Daoy (cell line): ENCODE results near the gene GINS1. TPM values are rescaled to one million over a fixed set of nuclear protein-coding genes. Genes with fewer than 3 reads are reported as not detected.
A peak's percentile ranks its signal among the peaks of the same experiment; 100 is the strongest.
"Not testable (repeated sequence)": the region's sequence is repeated elsewhere in the genome, so short reads cannot be mapped to it uniquely, and the experiment has no call there.

Experiments used
- DNase-seq: peaks from one replicate; pipeline ENCODE4 v3.0.0-alpha.2; 2015; ENCODE audit warnings: low read depth
- total RNA-seq: library from RNA; depleted of rRNA; stranded (reverse); fragments of >200 nt; shearing (Covaris generic); gene quantifications from 2 replicates; pipeline ENCODE4 v1.2.3, GENCODE V29; 2014

The GINS1 gene
- total RNA-seq, 1 experiment from 2014 or later, result 37.1 TPM

DNA sequence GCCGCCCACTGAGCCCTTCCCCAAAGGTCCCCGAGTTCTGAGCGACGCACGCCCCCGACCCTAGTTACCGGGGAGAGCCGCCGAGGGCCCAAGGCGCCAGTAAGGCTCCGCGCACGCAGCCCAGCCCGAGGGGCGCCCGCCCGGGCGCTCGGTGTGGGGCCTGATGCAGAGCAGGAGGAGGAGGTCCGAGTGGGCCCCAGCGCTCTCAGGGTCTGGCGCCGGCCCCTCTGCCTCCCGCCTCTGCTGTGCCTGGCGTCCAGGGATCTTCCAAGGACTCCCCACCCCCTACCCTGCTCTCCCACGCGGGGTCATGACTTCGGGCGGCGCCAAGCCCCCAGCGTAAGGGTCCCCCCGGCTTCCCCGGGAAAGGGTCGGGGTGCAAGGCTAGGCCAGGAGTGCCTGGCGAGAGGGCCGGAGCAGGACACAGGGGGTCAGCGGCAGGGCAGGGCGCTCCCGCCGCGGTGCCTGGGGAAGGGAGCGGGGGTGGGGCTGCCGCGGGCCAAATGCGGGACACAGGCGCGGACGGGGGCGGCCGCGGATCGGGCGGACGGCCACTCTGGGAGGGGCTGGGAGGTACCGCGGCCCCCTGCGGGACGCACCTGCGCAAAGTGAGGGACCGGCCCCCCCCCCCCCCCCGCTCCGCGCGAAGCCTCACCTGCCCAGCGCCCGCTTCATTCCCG is 17.5 kb upstream of the GINS1 start:
- peak; percentile 22 for DNase-seq

- DNase-seq, result peak; percentile 98
These were observed 16.6 kb upstream of the GINS1 start, which contains the start of gene ABHD12 for GRCh38 chr20:25390538-25391528. Gene ABHD12, minus strand, starts transcription at chr20:25390835. Its CDS starts 132 bp downstream, at chr20:25390703.

DNA sequence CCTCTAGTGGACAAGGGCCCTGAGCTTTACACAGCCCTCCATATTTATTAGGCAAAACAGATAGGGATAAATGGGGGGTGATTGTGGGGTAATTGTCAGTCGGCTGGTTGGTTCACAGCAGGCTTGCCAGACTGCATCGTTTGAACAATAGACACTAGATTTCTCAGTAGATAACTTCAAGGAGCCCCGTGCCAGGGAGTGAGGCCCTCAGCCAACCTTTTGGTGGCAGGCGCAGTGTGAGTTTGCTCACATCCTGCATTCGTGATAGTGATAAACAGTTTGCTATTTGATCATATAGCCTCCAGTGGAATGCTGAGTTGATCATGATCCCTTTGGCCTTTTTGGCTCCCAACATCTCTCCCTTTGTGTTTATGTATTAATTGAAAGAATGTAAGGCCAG is 13.2 kb upstream of the GINS1 start:
- DNase-seq, result no peak

GRCh38 chr20:25394996-25395395 is 12.5 kb upstream of the GINS1 start:
- DNase-seq, result no peak

- no peak for DNase-seq
These were observed 10.4 kb upstream of the GINS1 start for GRCh38 chr20:25397096-25397495.

DNA sequence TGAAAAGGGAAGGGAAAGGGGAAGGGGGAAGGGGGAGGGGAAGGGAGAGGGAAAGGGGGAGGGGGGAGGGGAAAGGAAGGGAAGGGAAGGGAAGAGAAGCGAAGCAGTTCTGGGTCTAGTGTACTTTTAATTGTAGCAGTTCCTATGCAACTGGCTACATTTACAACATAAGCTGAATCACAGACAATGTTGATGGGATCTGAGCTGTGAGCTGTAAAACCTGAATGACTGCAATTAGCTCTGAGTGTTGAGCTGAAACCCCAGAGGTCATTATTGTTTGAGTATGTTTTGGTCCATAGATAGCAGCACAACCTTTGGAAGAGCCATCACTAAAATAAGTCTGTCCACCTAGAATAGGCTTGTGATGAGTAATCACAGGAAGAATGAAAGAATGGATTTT is 9.7 kb upstream of the GINS1 start:
- no peak for DNase-seq

GRCh38 chr20:25398376-25399036 is 9.0 kb upstream of the GINS1 start:
- no peak for DNase-seq

DNA sequence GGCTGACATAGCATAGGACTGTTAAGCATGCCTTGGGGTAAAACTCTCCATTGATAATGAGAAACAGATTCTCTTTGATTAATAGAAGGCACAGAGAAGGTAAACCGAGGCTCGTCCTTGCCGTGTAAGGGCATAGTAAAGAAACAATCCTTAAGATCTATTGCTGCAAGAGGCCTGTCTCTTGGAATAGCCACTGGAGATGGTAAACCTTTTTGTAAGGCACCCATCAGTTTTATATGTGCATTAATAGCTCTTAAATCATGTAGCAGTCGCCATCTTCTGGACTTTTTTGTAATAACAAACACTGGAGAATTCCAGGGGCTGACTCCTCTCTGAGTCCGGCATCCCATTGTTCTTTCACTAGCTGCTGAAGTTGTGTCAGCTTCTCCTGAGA is 8.4 kb upstream of the GINS1 start:
- DNase-seq, result peak; percentile 44

DNA sequence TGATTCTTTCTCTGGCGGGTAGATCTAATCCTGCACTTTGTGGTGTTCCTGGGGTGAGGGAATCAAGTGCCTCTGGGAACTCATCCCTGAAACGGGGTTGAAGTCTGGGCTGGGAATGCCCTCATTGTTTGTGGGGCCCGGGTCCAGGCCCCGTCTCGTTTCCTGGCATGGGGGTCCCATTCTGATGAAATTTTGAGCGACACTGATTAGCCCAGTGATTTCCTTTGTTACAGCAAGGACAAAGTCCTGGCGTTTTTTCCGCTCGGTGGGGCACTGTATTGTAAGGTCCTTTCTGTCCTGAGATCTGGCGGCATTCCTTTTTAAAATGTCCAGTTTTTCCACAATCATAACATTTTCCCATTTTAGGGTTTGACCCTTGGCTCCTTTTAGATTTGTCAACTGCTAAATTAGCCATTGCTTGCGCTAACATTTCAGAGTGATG is 7.2 kb upstream of the GINS1 start:
- DNase-seq, result not testable (repeated sequence)

DNA sequence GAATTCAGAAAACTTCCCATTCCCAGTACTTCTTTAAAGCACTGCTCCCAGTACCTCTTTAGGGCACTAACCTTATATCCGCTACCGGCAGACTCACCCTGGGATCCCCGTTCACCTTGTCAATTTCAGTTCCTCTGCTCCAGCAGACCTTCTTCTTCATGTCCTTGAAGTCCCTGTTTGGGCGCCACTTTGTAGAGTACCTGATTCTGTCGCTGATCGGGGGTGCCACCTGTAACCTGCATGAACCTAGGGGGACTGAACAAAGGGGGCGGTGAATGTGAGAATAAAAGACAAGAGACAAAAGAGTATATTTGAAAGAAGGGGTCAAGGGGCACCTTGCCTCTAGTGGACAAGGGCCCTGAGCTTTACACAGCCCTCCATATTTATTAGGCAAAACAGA is 4.9 kb upstream of the GINS1 start:
- DNase-seq, result no peak

DNA sequence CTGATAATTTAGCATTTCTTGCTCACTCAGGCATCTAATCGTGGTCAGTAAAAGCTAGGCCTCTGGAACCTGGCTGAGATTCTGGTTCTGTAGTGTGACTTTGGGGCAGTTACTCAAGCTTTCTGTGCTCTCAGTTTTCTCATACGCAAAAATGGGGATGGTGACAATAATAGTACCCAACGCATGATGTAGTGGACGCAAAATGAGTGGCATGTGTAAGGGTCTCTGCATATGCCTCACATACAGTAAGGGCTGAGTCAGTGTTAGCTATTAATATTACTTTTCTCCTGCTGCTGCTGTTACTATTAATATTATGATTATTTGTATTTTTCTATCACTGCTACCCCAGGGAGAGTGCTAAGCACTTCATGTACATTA is 686 bp downstream of the GINS1 start:
- no peak for DNase-seq

GRCh38 chr20:25408890-25409289 is 1.4 kb downstream of the GINS1 start:
- DNase-seq, result no peak

DNA sequence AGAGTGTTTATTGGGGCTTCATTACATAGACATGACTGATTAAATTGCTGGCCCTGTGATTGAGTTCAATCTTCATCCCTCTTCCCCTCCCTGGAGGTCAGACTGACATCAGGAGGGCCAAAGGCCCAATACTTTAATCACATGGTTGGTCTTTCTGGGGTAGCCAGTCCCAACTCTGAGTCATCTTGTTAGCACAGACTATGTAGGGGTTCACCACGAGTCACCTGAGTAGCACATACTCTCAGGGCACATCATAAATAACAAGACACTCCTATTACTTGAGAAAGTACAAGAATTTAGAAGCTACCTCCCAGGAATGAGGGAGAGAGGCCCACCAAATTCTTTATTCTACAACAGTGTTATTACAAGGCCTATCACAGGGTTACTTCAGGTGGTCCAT is 11.3 kb downstream of the GINS1 start:
- DNase-seq, result no peak

- no peak for DNase-seq
These were observed 13.6 kb downstream of the GINS1 start for GRCh38 chr20:25421102-25421501.

GRCh38 chr20:25422032-25422431 is 14.6 kb downstream of the GINS1 start:
- no peak for DNase-seq

GRCh38 chr20:25424536-25424935 is 17.1 kb downstream of the GINS1 start:
- no peak for DNase-seq

DNA sequence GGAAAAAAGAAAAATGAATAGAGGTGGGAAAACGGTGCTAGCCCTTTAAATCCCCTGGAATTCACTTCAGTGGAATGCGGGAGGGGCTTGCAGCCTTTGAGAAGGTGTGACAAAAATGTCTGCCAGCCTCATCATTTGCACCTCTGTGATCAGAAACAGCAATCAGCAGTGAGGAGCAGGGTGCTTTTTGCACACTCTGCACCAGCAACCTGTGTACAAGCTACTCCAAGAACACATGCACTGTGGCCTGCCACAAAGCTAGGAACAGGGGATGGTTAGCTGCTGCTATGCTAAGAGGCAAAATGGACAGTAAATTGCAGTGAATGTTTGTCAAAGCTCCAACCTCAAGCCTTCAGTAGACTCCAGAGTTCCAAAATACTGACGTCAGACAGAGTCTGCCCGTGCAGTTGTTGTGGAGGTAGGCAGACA is 29.7 kb downstream of the GINS1 start:
- no peak for DNase-seq

GRCh38 chr20:25439328-25439727 is 31.9 kb downstream of the GINS1 start:
- DNase-seq, result no peak

GRCh38 chr20:25444556-25444955 is 37.1 kb downstream of the GINS1 start:
- no peak for DNase-seq

DNA sequence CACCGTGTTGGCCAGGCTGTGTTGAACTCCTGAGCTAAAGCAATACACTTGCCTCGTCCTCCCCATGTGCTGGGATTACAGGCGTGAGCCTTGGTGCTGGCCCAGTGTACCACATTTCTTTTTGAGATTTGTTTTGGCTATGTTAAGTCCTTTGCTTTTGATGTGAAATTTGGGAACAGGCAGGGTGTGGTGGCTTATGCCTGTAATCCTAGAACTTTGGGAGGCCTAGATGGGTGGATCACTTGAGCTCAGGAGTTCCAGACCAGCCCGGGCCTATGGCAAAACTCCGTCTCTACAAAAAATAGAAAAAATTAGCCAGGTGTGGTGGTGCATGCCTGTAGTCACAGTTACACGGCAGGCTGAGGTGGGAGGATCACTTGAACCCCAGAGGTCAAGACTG is 40.2 kb downstream of the GINS1 start:
- no peak for DNase-seq

- no peak for DNase-seq
These were observed 44.9 kb downstream of the GINS1 start for GRCh38 chr20:25452333-25452732.
